K562 (cell line): ENCODE results near the gene GSTO2. TPM values are rescaled to one million over a fixed set of nuclear protein-coding genes. Genes with fewer than 3 reads are reported as not detected.
A peak's percentile ranks its signal among the peaks of the same experiment; 100 is the strongest.

ENCODE experiments used
- ATF1 ChIP-seq, 2 experiments: fragments of 450-650 bp in 1 of 2; IDR thresholded peaks; 2 replicates each; pipeline ENCODE4 v1.6.1; 2016; ENCODE audit warnings: missing compliant biosample characterization in 1 of 2, missing genetic modification characterization in 1 of 2
- BHLHE40 ChIP-seq: IDR thresholded peaks from 2 replicates; pipeline ENCODE4 v1.6.1; 2011; ENCODE audit warnings: low read length, improper control_type of control experiment
- CBX1 ChIP-seq: sonication (generic); IDR thresholded peaks from 2 replicates; pipeline ENCODE4 v1.6.1; 2016; ENCODE audit warnings: antibody characterized with exemption, low read depth, mild to moderate bottlenecking
- EGR1 ChIP-seq: fragments of 450-650 bp; conservative IDR thresholded peaks from 2 replicates; pipeline ENCODE4 v1.6.1; 2017; ENCODE audit warnings: mild to moderate bottlenecking
- HDAC3 ChIP-seq: fragments of 450-650 bp; IDR thresholded peaks from 2 replicates; pipeline ENCODE4 v1.6.1; 2018; ENCODE audit warnings: borderline replicate concordance, mild to moderate bottlenecking, moderate library complexity; ENCODE audit not compliant: partially characterized antibody
- HMBOX1 ChIP-seq: sonication (generic); IDR thresholded peaks from 2 replicates; pipeline ENCODE4 v1.6.1; 2016
- MIER1 ChIP-seq: fragments of 450-650 bp; IDR thresholded peaks from 2 replicates; pipeline ENCODE4 v1.6.1; 2016; ENCODE audit warnings: antibody characterized with exemption, mild to moderate bottlenecking, low read depth
- NFXL1 ChIP-seq: fragments of 450-650 bp; formaldehyde crosslinking; IDR thresholded peaks from 2 replicates; pipeline ENCODE4 v1.4.0; 2021; ENCODE audit warnings: mild to moderate bottlenecking
- NUFIP1 ChIP-seq: fragments of 450-650 bp; IDR thresholded peaks from 2 replicates; pipeline ENCODE4 v1.6.1; 2018; ENCODE audit not compliant: partially characterized antibody
- PATZ1 ChIP-seq: fragments of 250-450 bp; sonication (Bioruptor Pico); IDR thresholded peaks from 2 replicates; pipeline ENCODE4 v1.5.0; 2020; ENCODE audit warnings: mild to moderate bottlenecking, borderline replicate concordance
- SAP30 ChIP-seq: fragments of 200-600 bp; sonication (generic); IDR thresholded peaks from 2 replicates; pipeline ENCODE4 v1.6.1; 2012; ENCODE audit warnings: borderline replicate concordance, low read depth, mild to moderate bottlenecking, moderate library complexity, low read length, control low read depth, inconsistent platforms; ENCODE audit not compliant: insufficient read depth, poor library complexity, severe bottlenecking
- SRSF7 ChIP-seq: fragments of 200-400 bp; formaldehyde crosslinking; optimal IDR thresholded peaks from 2 replicates; pipeline ENCODE3; 2017; ENCODE audit warnings: mild to moderate bottlenecking, low read depth, low read length
- ZFPM2 ChIP-seq: fragments of 250-450 bp; sonication (Bioruptor Pico); IDR thresholded peaks from 2 replicates; pipeline ENCODE4 v1.5.1; 2022; ENCODE audit warnings: mild to moderate bottlenecking
- ZMIZ1 ChIP-seq, 2 experiments: fragments of 150-350 bp in 1 of 2; IDR thresholded peaks; 2 replicates each; pipeline ENCODE4 v1.6.1; 2012 to 2016; ENCODE audit warnings: low read depth in 2 of 2, low read length in 2 of 2, mild to moderate bottlenecking in 1 of 2, moderate library complexity in 1 of 2
- ZNF398 ChIP-seq: fragments of 250-450 bp; sonication (Bioruptor Pico); IDR thresholded peaks from 2 replicates; pipeline ENCODE4 v1.8.0; 2021; ENCODE audit warnings: moderate library complexity, mild to moderate bottlenecking, inconsistent platforms
- ZNF639 ChIP-seq, 2 experiments: fragments of 200-800 bp in 1 of 2; sonication (Bioruptor generic) in 1 of 2; sonication (generic) in 1 of 2; formaldehyde crosslinking in 1 of 2; IDR thresholded peaks in 1 of 2; conservative IDR thresholded peaks in 1 of 2; 2 replicates each; pipeline versions ENCODE4 v1.5.0 to v1.6.1; 2016 to 2020; ENCODE audit warnings: missing compliant biosample characterization in 1 of 2, missing genetic modification characterization in 1 of 2, missing genetic modification reagents in 1 of 2
- polyA plus RNA-seq, 8 experiments: library from polyadenylated mRNA; depleted of rRNA in 4 of 8; stranded (reverse) in 5 of 8; unstranded in 3 of 8; fragments of >200 nt; fragmentation: Nextera tagmentation in 2 of 8; fragmentation: Illumina TruSeq in 1 of 8; extraction: Ambion mirVana in 2 of 8; extraction: Trizol in 1 of 8; gene quantifications; 2 replicates each; pipeline versions ENCODE4 v1.2.1 to v1.2.3, GENCODE V29; 2011 to 2014; ENCODE audit warnings: inconsistent platforms in 1 of 8, missing spikeins in 1 of 8
- total RNA-seq, 7 experiments: library from RNA; depleted of rRNA in 6 of 7; stranded (reverse); fragments of >200 nt in 6 of 7; fragmentation: Illumina TruSeq in 2 of 7; extraction: Trizol in 2 of 7; gene quantifications; 2 replicates each; pipeline versions ENCODE4 v1.2.1 to v1.2.3, GENCODE V29; 2011 to 2021; ENCODE audit warnings: low replicate concordance in 1 of 7

Gene GSTO2
- total and polyA plus RNA-seq, 9 of the 15 experiments (the other 6 are each of a cell fraction or from before 2014, with no cell fraction given) = 0.18 to 1.8 (median 0.90) TPM

- no peak for TF ChIP-seq ZNF639 (CRISPR knock-in tag; conservative IDR thresholded peaks at IDR 0.05 in 1 of 2, IDR thresholded peaks at IDR 0.05 in 1 of 2)
- no peak for TF ChIP-seq NUFIP1
- TF ChIP-seq ZFPM2 = no peak
- TF ChIP-seq SRSF7 = no peak
- TF ChIP-seq HMBOX1 = 0 out of 2 replicates have a peak, but pooled peaks have one; percentile 49
- TF ChIP-seq ATF1 (CRISPR knock-in tag; IDR thresholded peaks at IDR 0.05) = no peak
- TF ChIP-seq ATF1 (tag; IDR thresholded peaks at IDR 0.05) = 0 out of 2 replicates have a peak, but pooled peaks have one; percentile 17
- no peak for TF ChIP-seq ZNF398
- no peak for TF ChIP-seq SAP30
- TF ChIP-seq MIER1 = no peak
- TF ChIP-seq NFXL1 = no peak
- TF ChIP-seq CBX1 = no peak
- no peak for TF ChIP-seq ZMIZ1 (IDR thresholded peaks at IDR 0.05; ENCODE audit: low read depth in 2 of 2, low read length in 2 of 2)
- no peak for TF ChIP-seq EGR1
- TF ChIP-seq BHLHE40 = no peak
- no peak for TF ChIP-seq PATZ1
- no peak for TF ChIP-seq HDAC3
Observed at GRCh38 chr10:104246976-104247375, 22.0 kb upstream of the GSTO2 start (continued).
